Kidney (tissue), 14 donors: ENCODE results near the gene IPO11. TPM values are rescaled to one million over a fixed set of nuclear protein-coding genes. Genes with fewer than 3 reads are reported as not detected.

Experiments
- DNase-seq, 5 donors: peaks; one replicate each; pipeline ENCODE4 v3.0.0-alpha.2; 2013 to 2020
- FAIRE-seq: peaks from 2 replicates; lab custom pipeline; 2012; peaks lifted over from hg19 to GRCh38; lab: Jason Lieb, UNC
- H3K27ac ChIP-seq, 2 donors: one replicate each; pipeline ENCODE4 v1.7.0; 2013; ENCODE audit warnings: low read depth in 2 of 2, low read length in 2 of 2, inconsistent platforms in 1 of 2
- H3K27me3 ChIP-seq: one replicate; pipeline ENCODE4 v1.7.1; 2013; ENCODE audit warnings: low read length, inconsistent platforms; ENCODE audit not compliant: control insufficient read depth, insufficient read depth
- H3K36me3 ChIP-seq, 3 donors: one replicate each; pipeline versions ENCODE4 v1.7.0 to v1.7.1; 2013; ENCODE audit warnings: low read length in 3 of 3, control low read depth in 1 of 3, inconsistent platforms in 1 of 3; ENCODE audit not compliant: insufficient read depth in 3 of 3, control insufficient read depth in 2 of 3
- H3K4me1 ChIP-seq, 3 donors: one replicate each; pipeline versions ENCODE4 v1.7.0 to v1.7.1; 2013; ENCODE audit warnings: low read length in 3 of 3, inconsistent platforms in 1 of 3, low read depth in 1 of 3; ENCODE audit not compliant: control insufficient read depth in 2 of 3, insufficient read depth in 2 of 3
- H3K4me3 ChIP-seq, 3 donors: one replicate each; pipeline versions ENCODE4 v1.7.0 to v1.8.1; 2013; ENCODE audit warnings: low read length in 3 of 3, control low read depth in 1 of 3, inconsistent platforms in 1 of 3
- H3K9ac ChIP-seq, 3 donors: one replicate each; pipeline versions ENCODE4 v1.7.0 to v1.7.1; 2013; ENCODE audit warnings: low read length in 3 of 3, control low read depth in 1 of 3, inconsistent platforms in 1 of 3
- H3K9me3 ChIP-seq, 3 donors: one replicate each; pipeline versions ENCODE4 v1.7.0 to v1.7.1; 2013; ENCODE audit warnings: low read length in 3 of 3, control low read depth in 1 of 3, inconsistent platforms in 1 of 3; ENCODE audit not compliant: control insufficient read depth in 2 of 3, insufficient read depth in 1 of 3
- CTCF ChIP-seq: IDR thresholded peaks from 3 replicates; pipeline ENCODE4 v1.5.1; 2012; ENCODE audit warnings: mild to moderate bottlenecking, moderate library complexity, borderline replicate concordance; ENCODE audit not compliant: insufficient read depth; ENCODE audit errors: extremely low read depth
- intact Hi-C: fragments of 100-400 bp; cut with DNase I; formaldehyde crosslinking; loops from one replicate; pipeline ENCODE4 v1.11.1; 2022
- polyA plus RNA-seq: library from polyadenylated mRNA; stranded (reverse); fragments of 350-450 nt; fragmentation: Illumina TruSeq; extraction: RNeasy Lipid Tissue Mini Kit (QIAGEN cat#74804); gene quantifications from one replicate; pipeline ENCODE4 v1.2.3, GENCODE V29; 2014; ENCODE audit warnings: low read depth, low replicate concordance; ENCODE audit not compliant: insufficient read depth
- total RNA-seq: library from RNA; stranded (reverse); fragmentation: NEBNext Ultra II Directional; extraction: Animal tissue kit (Norgen Biotek cat#: 25700); gene quantifications from one replicate; pipeline ENCODE4 v1.2.1, GENCODE V29; 2021
- donor health status: control.
- donor health status: control.
- donor health status: control.
- donor health status: control.
- donor health status: control.
- donor health status: DM: yes; HTN: yes; CAD: no.
- donor health status: Normal renal cell carcinoma (clear cell type).

The IPO11 gene
- total and polyA plus RNA-seq, 2 donors from 2014 or later = 18.5 to 36.1 TPM

DNA sequence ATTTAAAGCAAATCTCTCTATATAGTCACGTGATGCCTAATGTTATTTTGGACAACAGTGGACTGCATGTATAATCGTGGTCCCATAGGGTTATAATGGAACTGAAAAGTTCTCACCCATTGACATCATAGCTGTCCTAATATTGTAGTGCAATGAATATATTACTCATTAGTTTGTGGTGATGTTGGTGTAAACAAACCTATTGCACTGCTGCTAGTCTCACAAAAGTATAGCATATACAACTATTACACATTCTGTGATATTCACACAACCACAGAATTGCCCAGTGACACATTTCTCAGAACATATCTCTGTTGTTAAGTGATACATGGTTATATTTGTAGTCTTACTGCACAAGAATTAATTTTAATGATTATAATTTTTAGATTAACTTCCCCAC, 37.7 kb downstream of the IPO11 start:
- no peak overlapping the region for H3K9ac ChIP-seq
- intact Hi-C loops = no loop called here

DNA sequence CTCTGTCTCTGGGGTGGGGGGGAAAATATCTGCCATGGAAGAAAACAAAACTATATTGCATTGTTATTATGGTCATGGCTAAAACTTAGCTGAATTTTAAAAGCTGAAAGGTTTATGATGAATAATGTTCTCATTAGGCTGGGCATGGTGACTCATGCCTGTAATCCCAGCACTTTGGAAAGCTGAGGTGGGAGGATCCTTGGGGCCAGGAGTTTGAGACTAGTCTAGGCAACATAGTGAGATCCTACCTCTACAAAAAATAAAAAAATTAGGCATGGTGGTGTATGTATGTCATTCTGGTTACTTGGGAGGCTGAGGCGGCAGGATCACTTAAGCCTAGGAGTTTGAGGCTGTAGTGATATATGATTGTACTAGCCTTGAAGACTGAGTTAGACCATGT, 44.5 kb downstream of the IPO11 start:
- FAIRE-seq = no peak
- no peak overlapping the region for H3K27ac ChIP-seq

More for the DNA sequence above, 37.7 kb downstream of the IPO11 start:
- Histone ChIP-seq H3K4me1 (no peaks in the 10 kb centered on the region), H3K27ac (no peak overlapping the region), H3K36me3 (peaks cover 0 to 10% (median 6%) of the 10 kb centered on the region in 3 donors), H3K4me3 (no peak overlapping the region), H3K9me3 (no peaks in the 10 kb centered on the region), H3K27me3 (no peaks in the 10 kb centered on the region)
- DNase-seq (no peak), FAIRE-seq (no peak)
- no peak for TF ChIP-seq CTCF

GRCh38 chr5:62460578-62460983, 48.0 kb downstream of the IPO11 start:
- DNase-seq (peak in 2 of 5 donors; percentile 66 to 75), FAIRE-seq (peak; percentile 88)
- intact Hi-C loops = no loop called here
- Histone ChIP-seq H3K9me3 (no peaks in the 10 kb centered on the region), H3K36me3 (no peaks in the 10 kb centered on the region), H3K9ac (no peak overlapping the region), H3K4me3 (no peak overlapping the region), H3K4me1 (no peaks in the 10 kb centered on the region), H3K27me3 (no peaks in the 10 kb centered on the region), H3K27ac (no peak overlapping the region)
- peak; percentile 56 for TF ChIP-seq CTCF

More for the DNA sequence above, 44.5 kb downstream of the IPO11 start:
- Histone ChIP-seq H3K9ac (no peak overlapping the region), H3K36me3 (peaks cover 0 to 3% (median 0%) of the 10 kb centered on the region in 3 donors), H3K9me3 (no peaks in the 10 kb centered on the region), H3K4me3 (no peak overlapping the region), H3K4me1 (no peaks in the 10 kb centered on the region), H3K27me3 (no peaks in the 10 kb centered on the region)
- DNase-seq = no peak
- intact Hi-C loops = no loop called here
- no peak for TF ChIP-seq CTCF

- intact Hi-C loops = no loop called here
- FAIRE-seq (no peak), DNase-seq (no peak)
- H3K4me3 ChIP-seq = no peak overlapping the region
- no peak overlapping the region for H3K27ac ChIP-seq
- TF ChIP-seq CTCF = no peak
- no peaks in the 10 kb centered on the region for H3K9me3 ChIP-seq
- H3K4me1 ChIP-seq = no peaks in the 10 kb centered on the region
- H3K27me3 ChIP-seq = no peaks in the 10 kb centered on the region
- no peaks in the 10 kb centered on the region for H3K36me3 ChIP-seq
- no peak overlapping the region for H3K9ac ChIP-seq
These were observed 49.0 kb downstream of the IPO11 start for GRCh38 chr5:62461561-62461960.
